IMR-90 (cell line): ENCODE results near the gene PTH2. TPM values are rescaled to one million over a fixed set of nuclear protein-coding genes. Genes with fewer than 3 reads are reported as not detected.

ENCODE experiments used
- ELK1 ChIP-seq: fragments of 150-350 bp; IDR thresholded peaks from 2 replicates; pipeline ENCODE4 v1.6.1; 2016; ENCODE audit warnings: low read depth, mild to moderate bottlenecking, low read length, moderate library complexity, borderline replicate concordance
- MAZ ChIP-seq: IDR thresholded peaks from 2 replicates; pipeline ENCODE4 v1.6.1; 2012; ENCODE audit warnings: low read depth, mild to moderate bottlenecking, low read length, improper control_type of control experiment, moderate library complexity, borderline replicate concordance
- polyA plus RNA-seq, 3 experiments: library from polyadenylated mRNA; depleted of rRNA; stranded (reverse); fragments of >200 nt; gene quantifications; 2 replicates each; pipeline ENCODE4 v1.2.3, GENCODE V29; 2012; ENCODE audit warnings: low replicate concordance in 1 of 3
- total RNA-seq: library from RNA; depleted of rRNA; stranded (reverse); fragments of >200 nt; gene quantifications from 2 replicates; pipeline ENCODE4 v1.2.3, GENCODE V29; 2012

PTH2 gene
- total and polyA plus RNA-seq, 2 of the 4 experiments (the other 2 are of a cell fraction), result not detected

GRCh38 chr19:49453013-49453756, 29.9 kb upstream of the PTH2 start, which contains the start of gene ALDH16A1 (continued):
- no peak for TF ChIP-seq ELK1
- TF ChIP-seq MAZ, result peak; percentile 9; the same call in 1 of the 2 replicates
